B cell (primary cell): ENCODE measurements around the gene PALB2. TPM values are rescaled to one million over a fixed set of nuclear protein-coding genes. Genes with fewer than 3 reads are reported as not detected.

Source experiments
- ATAC-seq: fragments of 200-7000 bp; cut with Tn5 transposase; one replicate; pipeline ENCODE4 v1.10.0; 2021; ENCODE audit warnings: low read depth, mild to moderate bottlenecking, moderate number of reproducible peaks, moderate library complexity
- CTCF ChIA-PET: fragments of 350-600 bp; sonication (Branson Sonifier 250); formaldehyde crosslinking; loops from one replicate; lab custom pipeline; 2021; ENCODE audit warnings: antibody characterized with exemption, inconsistent platforms; lab: Charles Lee
- POLR2A ChIA-PET: fragments of 350-600 bp; sonication (Branson Sonifier 250); formaldehyde crosslinking; loops from one replicate; lab custom pipeline; 2021; ENCODE audit warnings: antibody characterized with exemption; lab: Charles Lee
- DNase-seq: peaks from one replicate; pipeline ENCODE4 v3.0.0; 2013
- H2AFZ ChIP-seq: 2 replicates; pipeline ENCODE4 v1.6.1; 2012; ENCODE audit warnings: mild to moderate bottlenecking, low read depth, low read length; ENCODE audit not compliant: insufficient read depth, poor library complexity, severe bottlenecking
- H3K27ac ChIP-seq, 2 donors: 1 replicate in 1 of 2; 2 replicates in 1 of 2; pipeline ENCODE4 v1.5.1; 2012 to 2013; ENCODE audit warnings: low read length in 2 of 2, mild to moderate bottlenecking in 2 of 2, moderate library complexity in 1 of 2
- H3K27me3 ChIP-seq, 4 experiments: fragments of 200-600 bp in 1 of 4; sonication (generic) in 1 of 4; replicated peaks in 1 of 4; 1 replicate in 2 of 4; 2 replicates in 2 of 4; pipeline versions ENCODE4 v1.6.1 to v1.7.0; 2013 to 2016; ENCODE audit warnings: low read length in 3 of 4, mild to moderate bottlenecking in 2 of 4, mixed read lengths in 1 of 4, moderate library complexity in 1 of 4; ENCODE audit not compliant: insufficient read depth in 4 of 4, control insufficient read depth in 3 of 4; ENCODE audit errors: control extremely low read depth in 1 of 4
- H3K36me3 ChIP-seq, 2 experiments: replicated peaks in 1 of 2; 1 replicate in 1 of 2; 2 replicates in 1 of 2; pipeline versions ENCODE4 v1.6.1 to v1.7.1; 2013; ENCODE audit warnings: low read length in 1 of 2; ENCODE audit not compliant: insufficient read depth in 2 of 2, control insufficient read depth in 1 of 2; ENCODE audit errors: control extremely low read depth in 1 of 2, extremely low read depth in 1 of 2
- H3K4me1 ChIP-seq, 2 donors: fragments of 200-600 bp in 1 of 2; sonication (generic) in 1 of 2; 1 replicate in 1 of 2; 2 replicates in 1 of 2; pipeline versions ENCODE4 v1.5.1 to v1.6.1; 2013 to 2017; ENCODE audit warnings: low read length in 2 of 2; ENCODE audit not compliant: control insufficient read depth in 2 of 2, insufficient read depth in 2 of 2
- H3K4me2 ChIP-seq: replicated peaks from 2 replicates; pipeline ENCODE3; 2012; ENCODE audit warnings: mild to moderate bottlenecking, low read depth, low read length; ENCODE audit not compliant: poor library complexity, severe bottlenecking
- H3K4me3 ChIP-seq, 5 experiments: fragments of 200-600 bp in 1 of 5; sonication (generic) in 1 of 5; 1 replicate in 3 of 5; 2 replicates in 2 of 5; pipeline versions ENCODE4 v1.5.1 to v1.7.0; 2011 to 2016; ENCODE audit warnings: low read length in 4 of 5, mild to moderate bottlenecking in 4 of 5, low read depth in 2 of 5, control low read depth in 1 of 5, moderate library complexity in 1 of 5; ENCODE audit not compliant: insufficient read depth in 1 of 5; ENCODE audit errors: control extremely low read depth in 1 of 5, extremely low read depth in 1 of 5
- H3K79me2 ChIP-seq: fragments of 200-600 bp; sonication (generic); one replicate; pipeline ENCODE4 v1.6.0; 2016; ENCODE audit warnings: low read length; ENCODE audit not compliant: control insufficient read depth, insufficient read depth
- H3K9ac ChIP-seq: fragments of 200-600 bp; sonication (generic); 2 replicates; pipeline ENCODE4 v1.6.1; 2017; ENCODE audit warnings: mild to moderate bottlenecking, low read length, moderate library complexity
- H3K9me3 ChIP-seq, 3 donors: one replicate each; pipeline versions ENCODE4 v1.6.1 to v1.7.1; 2013; ENCODE audit warnings: low read length in 2 of 3; ENCODE audit not compliant: control insufficient read depth in 2 of 3, insufficient read depth in 1 of 3; ENCODE audit errors: control extremely low read depth in 1 of 3
- H4K20me1 ChIP-seq: 2 replicates; pipeline ENCODE4 v1.6.0; 2012; ENCODE audit warnings: mild to moderate bottlenecking, low read length; ENCODE audit not compliant: insufficient read depth, control insufficient read depth, poor library complexity, severe bottlenecking
- H3K27ac Mint-ChIP-seq: one replicate; pipeline ENCODE4 v1.8.0; 2021; ENCODE audit warnings: mixed read lengths
- H3K27me3 Mint-ChIP-seq: one replicate; pipeline ENCODE4 v1.8.0; 2021; ENCODE audit warnings: mixed read lengths
- H3K4me1 Mint-ChIP-seq: one replicate; pipeline ENCODE4 v1.8.0; 2021; ENCODE audit warnings: mixed read lengths
- H3K4me3 Mint-ChIP-seq: one replicate; pipeline ENCODE4 v1.8.0; 2021; ENCODE audit warnings: mixed read lengths
- H3K9me3 Mint-ChIP-seq: one replicate; pipeline ENCODE4 v1.8.0; 2022; ENCODE audit warnings: mixed read lengths; ENCODE audit not compliant: insufficient read depth
- EZH2 ChIP-seq: IDR thresholded peaks from 2 replicates; pipeline ENCODE4 v1.6.1; 2012; ENCODE audit warnings: borderline replicate concordance, low read depth, mild to moderate bottlenecking, moderate library complexity, low read length; ENCODE audit not compliant: insufficient read depth, poor library complexity, severe bottlenecking
- WGBS: methylation state at CpG from one replicate; pipeline ENCODE4 v1.1.5; 2013; ENCODE audit warnings: missing lambda C conversion rate; ENCODE audit not compliant: insufficient coverage; 5-methylcytosine and 5-hydroxymethylcytosine counted together
- intact Hi-C: fragments of 100-400 bp; cut with micrococcal nuclease; formaldehyde crosslinking; loops from one replicate; pipeline ENCODE4 v1.10.0; 2022
- polyA plus RNA-seq: library from polyadenylated mRNA; depleted of rRNA; stranded (reverse); fragments of >200 nt; gene quantifications from 2 replicates; pipeline ENCODE4 v1.2.3, GENCODE V29; 2012
- total RNA-seq, 2 donors: library from RNA; stranded (reverse); fragments of 120-200 nt in 1 of 2; gene quantifications; 1 replicate in 1 of 2; 2 replicates in 1 of 2; pipeline versions ENCODE4 v1.2.3 to v1.2.4, GENCODE V29; 2013 to 2022
- TF ChIP-seq, protein P1 (sequence below): fragments of 200-600 bp; IDR thresholded peaks from one replicate; pipeline ENCODE4 v1.8.0; 2022; ENCODE audit warnings: antibody characterized with exemption, mild to moderate bottlenecking

PALB2 gene
- total and polyA plus RNA-seq, 2 donors (not counting 1 experiment from before 2014, with no cell fraction given): 3.6 to 16.3 TPM

DNA sequence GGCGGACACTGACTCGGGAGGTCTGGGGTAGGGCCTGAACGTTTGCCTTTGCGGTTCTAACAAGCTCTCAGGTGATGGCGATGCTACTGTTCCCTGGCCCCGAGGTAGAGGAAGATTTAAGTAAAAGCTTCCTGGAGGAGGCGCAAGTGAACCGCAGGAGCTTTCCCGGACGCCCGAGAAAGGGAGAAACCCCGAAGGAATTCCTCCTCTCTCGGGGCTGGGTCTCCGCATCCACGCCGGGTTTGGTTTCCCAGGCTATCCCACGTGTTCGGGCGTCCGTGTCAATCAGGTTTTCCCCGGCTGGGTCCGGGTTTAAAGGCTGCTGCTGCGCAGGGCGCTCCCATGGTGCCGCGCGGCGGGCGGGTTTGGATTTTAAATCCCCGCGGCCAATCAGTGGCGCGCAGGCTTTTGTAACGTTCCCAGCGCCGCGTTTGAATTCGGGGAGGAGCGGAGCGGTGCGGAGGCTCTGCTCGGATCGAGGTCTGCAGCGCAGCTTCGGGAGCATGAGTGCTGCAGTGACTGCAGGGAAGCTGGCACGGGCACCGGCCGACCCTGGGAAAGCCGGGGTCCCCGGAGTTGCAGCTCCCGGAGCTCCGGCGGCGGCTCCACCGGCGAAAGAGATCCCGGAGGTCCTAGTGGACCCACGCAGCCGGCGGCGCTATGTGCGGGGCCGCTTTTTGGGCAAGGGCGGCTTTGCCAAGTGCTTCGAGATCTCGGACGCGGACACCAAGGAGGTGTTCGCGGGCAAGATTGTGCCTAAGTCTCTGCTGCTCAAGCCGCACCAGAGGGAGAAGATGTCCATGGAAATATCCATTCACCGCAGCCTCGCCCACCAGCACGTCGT is 37.5 kb upstream of the PALB2 start, which contains the start of gene PLK1:
Gene PLK1 (plus strand): TSS at position 460 of the 844 bp plus-strand sequence. CDS start 44 bp downstream, at position 504.
- H3K4me2 ChIP-seq: peak within 1 kb of the TSS; percentile 97
- peaks cover 19% of the 10 kb centered on the region for H3K79me2 ChIP-seq
- ChIA-PET CTCF (interaction anchor here (0.8 to 2.7 kb wide), 10 partner anchors 9 to 574 kb away, joined by 3 to 9 read pairs (median 3); no protein-coding TSS in a partner anchor), POLR2A (interaction anchor here (0.5 kb wide), 1 partner anchor 503 kb away, joined by 3 read pairs; no protein-coding TSS in a partner anchor)
- H4K20me1 ChIP-seq: no peaks in the 10 kb centered on the region
- peaks cover 0 to 13% (median 3%) of the 10 kb centered on the region in 4 experiments for H3K27me3 ChIP-seq
- peaks cover 17% of the 10 kb centered on the region for H3K4me1 Mint-ChIP-seq
- peaks cover 12 to 15% of the 10 kb centered on the region in 2 donors for H3K4me1 ChIP-seq
- H3K27me3 Mint-ChIP-seq: no peaks in the 10 kb centered on the region
- peak within 1 kb of the TSS; percentile 90 for H3K4me3 Mint-ChIP-seq
- WGBS: 1% methylated on average over 75 of the region's 75 CpGs
- H3K27ac Mint-ChIP-seq: no peak within 1 kb of the TSS
- H3K9me3 ChIP-seq: no peaks in the 10 kb centered on the region
- DNase-seq (peak; percentile 66), ATAC-seq (peak; percentile 87)
- peak within 1 kb of the TSS; percentile 56 to 73 (median 64) for H3K4me3 ChIP-seq
- peak within 1 kb of the TSS; percentile 77 for H2AFZ ChIP-seq
- H3K9ac ChIP-seq: peak within 1 kb of the TSS; percentile 79
- no peaks in the 10 kb centered on the region for H3K9me3 Mint-ChIP-seq
- no peak within 1 kb of the TSS for H3K27ac ChIP-seq
- no peak for TF ChIP-seq EZH2
- TF ChIP-seq, protein P1, sequence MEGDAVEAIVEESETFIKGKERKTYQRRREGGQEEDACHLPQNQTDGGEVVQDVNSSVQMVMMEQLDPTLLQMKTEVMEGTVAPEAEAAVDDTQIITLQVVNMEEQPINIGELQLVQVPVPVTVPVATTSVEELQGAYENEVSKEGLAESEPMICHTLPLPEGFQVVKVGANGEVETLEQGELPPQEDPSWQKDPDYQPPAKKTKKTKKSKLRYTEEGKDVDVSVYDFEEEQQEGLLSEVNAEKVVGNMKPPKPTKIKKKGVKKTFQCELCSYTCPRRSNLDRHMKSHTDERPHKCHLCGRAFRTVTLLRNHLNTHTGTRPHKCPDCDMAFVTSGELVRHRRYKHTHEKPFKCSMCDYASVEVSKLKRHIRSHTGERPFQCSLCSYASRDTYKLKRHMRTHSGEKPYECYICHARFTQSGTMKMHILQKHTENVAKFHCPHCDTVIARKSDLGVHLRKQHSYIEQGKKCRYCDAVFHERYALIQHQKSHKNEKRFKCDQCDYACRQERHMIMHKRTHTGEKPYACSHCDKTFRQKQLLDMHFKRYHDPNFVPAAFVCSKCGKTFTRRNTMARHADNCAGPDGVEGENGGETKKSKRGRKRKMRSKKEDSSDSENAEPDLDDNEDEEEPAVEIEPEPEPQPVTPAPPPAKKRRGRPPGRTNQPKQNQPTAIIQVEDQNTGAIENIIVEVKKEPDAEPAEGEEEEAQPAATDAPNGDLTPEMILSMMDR: peak; percentile 15
- intact Hi-C loops: loop anchor here (1.0 kb wide), 1 partner anchor 37 kb away; the partner anchor contains the start of genes DCTN5 and PALB2
- peaks cover 0 to 5% of the 10 kb centered on the region in 2 experiments for H3K36me3 ChIP-seq
